ENCODE results near the gene PGBD5.

The PGBD5 gene

GRCh38 chr1:230459465-230459864 is 33.3 kb upstream of the PGBD5 start:
- H3K27ac ChIP-seq = no peak overlapping the region
- TF ChIP-seq CTCF (IDR thresholded peaks at IDR 0.05) = no peak
- TF ChIP-seq ZFX (IDR thresholded peaks at IDR 0.05; ENCODE audit: borderline replicate concordance) = no peak

- H3K27ac ChIP-seq = no peak overlapping the region
- TF ChIP-seq CTCF (IDR thresholded peaks at IDR 0.05) = no peak
- TF ChIP-seq ZFX (IDR thresholded peaks at IDR 0.05; ENCODE audit: borderline replicate concordance) = no peak
Observed at GRCh38 chr1:230458509-230458908, 32.4 kb upstream of the PGBD5 start.

GRCh38 chr1:230456478-230456877 is 30.3 kb upstream of the PGBD5 start:
- H3K27ac ChIP-seq = no peak overlapping the region
- TF ChIP-seq CTCF (IDR thresholded peaks at IDR 0.05) (no peak), ZFX (IDR thresholded peaks at IDR 0.05; ENCODE audit: borderline replicate concordance) (no peak)

- H3K27ac ChIP-seq = no peak overlapping the region
- TF ChIP-seq ZFX (IDR thresholded peaks at IDR 0.05; ENCODE audit: borderline replicate concordance) = no peak
- no peak for TF ChIP-seq CTCF (IDR thresholded peaks at IDR 0.05)
Observed at GRCh38 chr1:230455291-230455690, 29.2 kb upstream of the PGBD5 start.

- TF ChIP-seq ZFX (IDR thresholded peaks at IDR 0.05; ENCODE audit: borderline replicate concordance) = no peak
- TF ChIP-seq CTCF (IDR thresholded peaks at IDR 0.05) = no peak
- H3K27ac ChIP-seq = no peak overlapping the region
Observed at GRCh38 chr1:230453377-230453776, 27.2 kb upstream of the PGBD5 start.

- TF ChIP-seq CTCF (IDR thresholded peaks at IDR 0.05) (no peak), ZFX (IDR thresholded peaks at IDR 0.05; ENCODE audit: borderline replicate concordance) (no peak)
- H3K27ac ChIP-seq = no peak overlapping the region
Observed at GRCh38 chr1:230441183-230442029, 15.3 kb upstream of the PGBD5 start.

- no peak overlapping the region for H3K27ac ChIP-seq
- TF ChIP-seq ZFX (IDR thresholded peaks at IDR 0.05; ENCODE audit: borderline replicate concordance) (no peak), CTCF (IDR thresholded peaks at IDR 0.05) (no peak)
Observed at GRCh38 chr1:230435108-230435507, 9.0 kb upstream of the PGBD5 start.

Data from 22Rv1 (cell line).